GM19397 (cell line): ENCODE data around the gene FGGY.

Source experiments
- ATAC-seq: cut with Tn5 transposase; IDR thresholded peaks from one replicate; pipeline ENCODE4 v1.9.1; 2021; ENCODE audit warnings: mild to moderate bottlenecking, moderate library complexity; ENCODE audit not compliant: unreplicated experiment

Gene FGGY

GRCh38 chr1:59748123-59748522, 451.2 kb downstream of the FGGY start:
- ATAC-seq = no peak

DNA sequence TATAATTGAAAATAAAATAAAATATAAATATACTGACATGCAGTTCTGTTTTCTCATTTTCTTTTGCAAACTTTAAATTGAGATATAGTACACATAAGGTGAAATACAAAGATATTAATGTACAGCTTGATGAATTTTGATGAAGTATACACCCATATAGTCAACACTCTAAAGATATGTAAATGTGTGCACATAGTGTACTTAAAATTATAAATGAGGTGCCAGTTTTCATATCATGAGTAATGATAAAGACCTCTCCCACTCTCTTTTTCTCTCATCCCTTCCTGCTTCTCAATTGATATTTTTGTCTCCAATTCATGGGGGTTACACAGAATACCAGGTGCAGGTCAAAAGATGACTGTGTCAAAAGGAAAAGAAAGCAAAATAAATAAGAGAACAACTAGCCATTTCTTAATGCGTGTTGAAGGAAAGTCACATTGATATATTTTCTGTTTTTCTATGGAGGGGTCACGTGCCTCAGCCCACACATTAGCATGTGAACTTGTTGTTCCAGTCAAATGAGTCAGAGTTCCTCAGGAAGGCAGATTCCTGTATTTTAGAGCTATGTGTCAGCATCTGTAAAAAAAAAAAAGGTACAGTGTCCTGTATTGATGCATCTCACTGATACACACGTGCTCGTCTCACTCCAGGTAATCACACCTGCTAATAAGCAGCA, 453.6 kb downstream of the FGGY start:
- ATAC-seq = no peak

DNA sequence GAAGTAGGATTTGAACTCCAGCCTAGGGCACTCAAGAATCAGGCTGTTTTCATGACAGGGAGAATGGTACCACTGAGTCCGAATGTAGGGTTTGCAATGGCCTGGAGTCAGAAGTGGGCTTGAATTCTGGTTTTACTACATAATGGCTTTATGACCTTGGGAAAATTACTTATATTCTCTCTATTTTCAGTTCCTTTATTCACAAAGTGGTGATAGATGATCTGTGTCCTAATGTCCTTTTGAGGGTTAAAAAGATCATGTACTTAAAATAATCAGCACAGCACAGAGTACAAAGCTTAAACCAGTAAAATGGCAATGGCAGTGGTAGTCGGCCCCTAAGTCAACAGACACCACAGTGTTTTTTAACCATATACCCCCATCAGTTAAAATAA, 454.1 kb downstream of the FGGY start:
- ATAC-seq = no peak

- ATAC-seq = no peak
Measured at GRCh38 chr1:59751801-59752200, 454.9 kb downstream of the FGGY start.

DNA sequence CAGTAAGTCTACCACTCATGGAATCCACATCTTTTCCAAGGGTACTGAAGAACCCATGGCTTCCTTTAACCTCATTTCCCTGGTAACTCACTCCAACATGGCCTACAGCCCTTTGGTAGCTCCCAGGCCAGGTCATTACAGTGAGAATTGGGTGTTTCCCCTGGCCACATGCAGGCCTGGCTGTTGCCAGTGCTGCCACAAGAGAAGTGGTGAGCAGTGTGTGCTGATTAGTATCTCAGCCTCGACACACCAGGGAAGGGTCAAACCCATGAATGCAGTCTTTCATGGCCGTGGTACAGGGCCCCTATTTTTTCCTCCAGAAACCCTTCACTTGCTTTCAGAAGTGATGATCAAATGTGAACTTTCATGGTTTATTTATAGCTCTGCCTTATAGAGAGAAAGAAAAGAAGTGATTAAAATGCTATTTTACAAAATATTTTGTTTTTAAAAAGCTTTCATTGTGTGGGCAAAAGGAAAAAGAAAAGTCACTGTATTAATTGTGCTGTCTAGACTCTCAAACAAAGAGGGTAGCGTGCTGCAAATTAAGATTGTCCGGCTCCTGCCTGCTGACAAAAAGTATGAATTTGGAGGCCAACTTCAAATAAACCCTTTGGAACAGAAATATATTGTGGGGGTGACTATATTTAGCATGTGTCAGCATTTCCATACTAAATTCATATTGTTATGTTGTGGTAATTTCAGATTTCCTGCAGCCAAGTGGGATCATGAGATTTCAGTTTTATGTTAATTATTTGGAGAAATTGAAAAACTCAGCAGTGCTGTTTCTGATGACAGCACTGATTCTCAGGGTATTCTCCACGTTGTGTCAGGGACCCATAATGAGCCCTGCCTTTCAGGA, 455.9 kb downstream of the FGGY start:
- peak; percentile 63 for ATAC-seq

GRCh38 chr1:59755069-59755685, 458.3 kb downstream of the FGGY start:
- no peak for ATAC-seq

GRCh38 chr1:59757197-59757747, 460.4 kb downstream of the FGGY start:
- ATAC-seq = no peak

GRCh38 chr1:59759156-59759925, 462.4 kb downstream of the FGGY start:
- peak; percentile 75 for ATAC-seq

DNA sequence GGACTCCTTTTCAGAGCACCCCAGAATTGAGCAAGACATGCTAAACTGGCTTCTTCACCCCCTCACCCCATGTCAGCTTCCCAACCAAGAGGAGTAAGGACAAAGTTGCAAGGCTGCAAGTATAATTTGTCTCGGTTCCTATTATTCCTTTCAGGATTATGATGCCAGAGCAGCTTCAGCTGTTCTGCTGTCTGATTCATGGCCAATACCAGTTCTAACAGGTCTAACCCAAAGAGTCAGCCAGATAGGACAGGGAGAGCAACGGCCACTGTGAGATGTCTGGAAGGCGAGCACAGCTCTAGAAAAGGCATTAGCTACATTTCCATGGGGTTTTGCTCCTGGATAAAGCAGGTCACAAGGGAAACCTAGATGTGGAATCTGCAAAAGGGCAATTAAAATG, 464.5 kb downstream of the FGGY start:
- no peak for ATAC-seq

DNA sequence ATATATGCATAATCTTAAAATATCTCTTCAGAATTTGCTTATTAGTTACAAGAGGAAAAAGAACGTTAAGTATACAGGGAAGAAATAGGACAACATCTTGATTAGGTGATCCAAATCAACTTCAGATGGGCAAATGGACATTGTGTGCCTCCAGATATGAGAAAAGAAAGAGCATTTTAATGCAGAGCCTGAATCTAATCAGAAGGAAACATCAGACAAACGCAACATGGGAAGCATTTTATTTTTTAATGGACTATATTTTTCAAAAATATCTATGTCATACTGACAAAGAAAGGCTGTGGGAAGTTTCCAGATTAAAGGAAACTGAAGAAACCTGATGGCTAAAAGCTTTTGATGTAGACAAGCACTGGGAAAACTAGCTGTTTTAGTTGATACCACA, 466.5 kb downstream of the FGGY start:
- no peak for ATAC-seq

- ATAC-seq = no peak
Measured at GRCh38 chr1:59765011-59765730, 468.3 kb downstream of the FGGY start.

GRCh38 chr1:59766227-59766855, 469.4 kb downstream of the FGGY start:
- ATAC-seq = no peak

- no peak for ATAC-seq
Measured at GRCh38 chr1:59767119-59767518, 470.2 kb downstream of the FGGY start.

DNA sequence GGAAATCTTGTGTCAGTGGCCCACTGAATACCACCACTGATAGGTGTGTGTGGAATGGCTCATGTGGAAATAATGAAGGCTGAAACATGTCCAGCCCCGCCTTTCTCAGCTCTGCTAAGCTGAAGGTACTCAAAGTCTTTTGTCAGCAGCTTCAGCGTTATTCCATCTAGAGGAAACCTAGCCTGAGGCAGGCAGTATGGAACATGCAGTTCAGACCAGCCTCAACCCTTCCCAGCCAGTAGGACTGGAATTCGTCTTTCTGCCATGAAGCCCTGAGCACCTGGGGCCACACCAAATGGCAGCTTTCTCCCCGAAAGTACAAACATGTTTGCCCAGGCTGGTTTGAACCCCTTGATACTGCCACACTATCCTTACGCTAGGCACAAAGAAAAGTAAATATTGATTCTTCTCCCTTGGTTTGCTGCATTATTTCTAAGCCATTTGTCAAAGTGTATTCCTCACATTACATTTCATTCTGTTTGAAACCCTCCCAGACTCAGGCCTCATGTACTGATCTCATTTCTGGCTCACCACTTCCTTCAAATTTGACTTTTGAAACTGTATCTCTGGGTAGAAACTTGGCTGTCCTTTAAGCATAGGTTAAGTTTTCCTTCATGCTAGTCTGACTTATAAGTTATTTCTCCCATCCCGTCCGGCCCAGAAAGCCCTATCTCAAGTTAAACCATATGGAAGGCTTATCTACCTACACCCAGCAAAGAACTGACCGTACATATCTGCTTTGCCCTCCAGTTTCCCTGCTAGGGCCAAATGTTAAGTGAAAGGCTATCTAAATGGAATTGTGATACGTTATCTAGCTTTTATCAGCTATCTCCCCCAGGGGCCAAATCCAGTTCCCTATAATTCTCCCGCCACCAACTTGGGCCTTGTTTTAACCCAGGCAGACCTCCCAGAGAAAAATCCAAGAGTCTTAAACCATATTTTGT, 472.2 kb downstream of the FGGY start:
- ATAC-seq = no peak

- ATAC-seq = no peak
Measured at GRCh38 chr1:59769736-59770095, 472.8 kb downstream of the FGGY start.

DNA sequence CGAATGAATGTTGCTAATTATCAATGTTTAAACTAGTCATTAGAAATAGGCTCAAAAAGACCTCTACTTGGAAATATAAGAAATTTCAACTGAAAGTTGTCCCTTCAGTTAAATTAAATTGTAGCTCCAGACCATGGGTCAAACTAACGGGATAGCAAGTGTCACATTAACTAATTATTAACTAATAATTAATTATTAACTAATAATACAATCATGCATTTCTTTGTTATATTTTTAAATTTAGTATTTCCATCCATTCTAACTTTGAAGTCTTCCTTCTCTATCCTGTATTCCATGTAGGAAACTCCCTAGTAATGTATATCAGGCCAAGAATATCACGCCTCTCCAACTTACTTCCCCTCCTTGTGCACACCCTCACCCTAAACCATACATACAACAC, 474.5 kb downstream of the FGGY start:
- no peak for ATAC-seq

DNA sequence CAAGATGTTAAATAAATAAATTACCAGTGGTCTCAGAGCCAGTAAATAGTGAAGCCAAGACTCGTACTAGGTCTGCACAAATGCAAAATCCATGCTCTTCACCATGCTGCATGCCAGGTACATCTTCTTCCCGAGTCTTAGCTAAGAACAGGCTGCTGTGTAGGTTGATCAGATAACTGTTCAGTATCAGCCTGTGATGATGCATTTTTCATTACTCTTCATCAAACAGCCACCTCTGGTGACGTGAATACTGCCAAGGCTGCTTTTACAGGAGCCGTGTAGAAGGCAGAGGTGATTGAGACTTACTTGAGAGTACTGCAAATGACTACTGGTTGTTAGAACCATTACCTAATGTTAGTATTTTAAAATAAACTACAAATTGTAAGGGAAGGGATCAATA, 478.6 kb downstream of the FGGY start:
- ATAC-seq = no peak

DNA sequence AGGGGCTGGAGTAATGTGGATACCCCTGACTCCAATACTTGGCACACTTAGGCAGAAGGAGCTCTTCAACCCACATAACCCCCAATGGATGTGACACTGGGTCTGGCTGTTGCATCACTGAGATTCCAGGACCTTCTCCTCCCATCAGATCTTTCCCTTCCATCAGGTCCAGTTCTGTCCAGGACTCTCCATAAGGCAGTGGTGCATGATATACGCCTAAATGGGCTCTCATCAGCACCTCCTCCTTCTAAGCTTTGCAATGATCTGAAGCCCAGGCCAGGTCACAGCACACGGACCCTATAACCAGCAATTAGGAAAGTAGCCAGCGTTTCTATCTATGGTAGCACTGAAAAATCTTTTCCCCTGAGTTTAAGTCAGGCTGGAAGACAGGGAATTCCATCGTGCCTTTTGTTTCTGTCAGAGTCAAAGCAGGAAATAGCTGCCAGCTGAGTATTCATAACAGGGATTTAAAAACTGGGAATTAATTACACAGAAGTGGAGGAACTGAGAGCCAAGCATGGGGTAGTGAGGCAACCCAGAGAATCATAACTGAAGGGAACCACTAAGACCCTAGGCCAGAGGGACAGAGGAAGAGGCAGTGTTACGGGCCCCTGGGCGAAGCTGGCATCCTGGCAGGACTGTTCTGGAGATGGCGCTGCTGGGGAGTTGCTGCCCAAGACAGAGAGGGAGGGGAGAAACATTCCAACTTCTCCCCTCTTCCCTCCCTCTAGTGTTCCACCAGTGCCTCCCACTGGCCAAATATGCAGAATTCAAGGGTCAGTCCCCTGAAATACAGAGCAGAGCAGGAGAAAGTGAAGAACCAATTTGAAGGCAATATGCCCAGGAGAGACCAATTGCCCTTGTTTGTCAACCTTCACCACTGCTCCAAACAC, 480.3 kb downstream of the FGGY start:
- no peak for ATAC-seq
